ENCODE data around the gene PDE2A.
A peak's percentile ranks its signal among the peaks of the same experiment; 100 is the strongest.

The PDE2A gene

GRCh38 chr11:72606748-72607468 is 67.3 kb downstream of the PDE2A start:
- no peak for DNase-seq

GRCh38 chr11:72605973-72606747 is 68.1 kb downstream of the PDE2A start:
- DNase-seq, result no peak

- no peak for DNase-seq
These were observed 70.0 kb downstream of the PDE2A start for GRCh38 chr11:72604256-72604655.

- no peak for DNase-seq
These were observed 71.8 kb downstream of the PDE2A start for GRCh38 chr11:72602250-72602904.

GRCh38 chr11:72600557-72600956 is 73.7 kb downstream of the PDE2A start:
- no peak for DNase-seq

GRCh38 chr11:72599325-72600117 is 74.7 kb downstream of the PDE2A start:
- no peak for DNase-seq

GRCh38 chr11:72598906-72599305 is 75.3 kb downstream of the PDE2A start:
- DNase-seq, result no peak

GRCh38 chr11:72598466-72598865 is 75.8 kb downstream of the PDE2A start:
- no peak for DNase-seq

GRCh38 chr11:72597721-72598120 is 76.5 kb downstream of the PDE2A start:
- no peak for DNase-seq

GRCh38 chr11:72595292-72595684 is 78.9 kb downstream of the PDE2A start:
- no peak for DNase-seq

GRCh38 chr11:72594493-72595291 is 79.5 kb downstream of the PDE2A start:
- no peak for DNase-seq

GRCh38 chr11:72592698-72593495 is 81.3 kb downstream of the PDE2A start:
- no peak for DNase-seq

GRCh38 chr11:72591785-72592502 is 82.3 kb downstream of the PDE2A start:
- DNase-seq, result no peak

GRCh38 chr11:72591023-72591422 is 83.2 kb downstream of the PDE2A start:
- DNase-seq, result no peak

GRCh38 chr11:72589802-72590761 is 84.1 kb downstream of the PDE2A start:
- peak; percentile 7 for DNase-seq

GRCh38 chr11:72588421-72589410 is 85.5 kb downstream of the PDE2A start:
- DNase-seq, result no peak

GRCh38 chr11:72587696-72588095 is 86.5 kb downstream of the PDE2A start:
- DNase-seq, result no peak
